Activated naive CD8-positive, alpha-beta T cell treated with anti-CD3 and anti-CD28 coated beads, Interleukin-2, amount 50 U/mL, for 24 hours (primary cell): Measurements from ENCODE around the gene LZTS3.
"Not testable (repeated sequence)": the region's sequence is repeated elsewhere in the genome, so short reads cannot be mapped to it uniquely, and the experiment has no call there.

Experiments
- ATAC-seq: fragments of 150-1000 bp; cut with Tn5 transposase; one replicate; pipeline ENCODE4 v1.10.0; 2021
- DNase-seq: peaks from one replicate; pipeline ENCODE4 v3.0.0; 2021
- H3K27ac Mint-ChIP-seq: one replicate; pipeline ENCODE4 v1.8.0; 2021; ENCODE audit warnings: mild to moderate bottlenecking, mixed read lengths
- H3K27me3 Mint-ChIP-seq: one replicate; pipeline ENCODE4 v1.8.0; 2021; ENCODE audit warnings: mixed read lengths
- H3K36me3 Mint-ChIP-seq: one replicate; pipeline ENCODE4 v1.8.0; 2021; ENCODE audit warnings: low read depth, mixed read lengths
- H3K4me1 Mint-ChIP-seq: one replicate; pipeline ENCODE4 v1.8.0; 2021; ENCODE audit warnings: mixed read lengths
- H3K4me3 Mint-ChIP-seq: one replicate; pipeline ENCODE4 v1.8.0; 2021; ENCODE audit warnings: mild to moderate bottlenecking, moderate library complexity, mixed read lengths
- H3K9me3 Mint-ChIP-seq: one replicate; pipeline ENCODE4 v1.8.0; 2021; ENCODE audit warnings: mixed read lengths

Gene LZTS3

DNA sequence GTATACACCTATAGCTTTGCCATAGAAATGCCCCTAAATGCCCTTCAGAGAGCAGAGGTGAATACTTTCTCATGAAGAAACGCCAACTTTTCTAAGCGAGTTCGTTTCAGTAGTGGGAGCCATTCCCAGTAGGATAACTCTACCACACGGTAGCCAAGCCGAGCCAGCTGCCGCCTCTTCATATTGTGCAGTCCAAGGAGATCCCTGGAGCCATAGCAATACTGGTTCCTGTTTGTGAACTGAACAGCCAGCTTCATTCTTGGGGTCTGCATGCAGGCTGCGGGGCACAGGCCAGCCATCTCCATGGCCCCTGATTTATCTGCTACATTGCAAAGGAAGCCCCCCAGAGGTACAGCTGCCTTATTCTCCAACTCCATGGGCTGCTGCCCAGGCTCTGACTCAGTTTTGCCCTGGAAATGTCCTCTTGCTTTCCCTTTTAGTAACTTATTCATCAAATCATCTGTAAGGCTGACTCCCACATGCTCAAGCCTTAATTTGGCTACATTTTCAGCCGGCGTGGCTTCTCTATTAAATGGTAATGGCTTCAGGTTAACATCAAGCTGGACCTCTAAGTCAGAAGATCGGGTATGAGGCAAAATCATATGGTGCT lies 26.5 kb downstream of the LZTS3 start:
- H3K4me3 Mint-ChIP-seq, result no peak overlapping the region
- peaks cover 39% of the 10 kb centered on the region for H3K36me3 Mint-ChIP-seq
- ATAC-seq, result no peak
- no peaks in the 10 kb centered on the region for H3K9me3 Mint-ChIP-seq
- no peak overlapping the region for H3K27ac Mint-ChIP-seq
- H3K27me3 Mint-ChIP-seq, result no peaks in the 10 kb centered on the region
- H3K4me1 Mint-ChIP-seq, result peaks cover 21% of the 10 kb centered on the region
- no peak for DNase-seq

DNA sequence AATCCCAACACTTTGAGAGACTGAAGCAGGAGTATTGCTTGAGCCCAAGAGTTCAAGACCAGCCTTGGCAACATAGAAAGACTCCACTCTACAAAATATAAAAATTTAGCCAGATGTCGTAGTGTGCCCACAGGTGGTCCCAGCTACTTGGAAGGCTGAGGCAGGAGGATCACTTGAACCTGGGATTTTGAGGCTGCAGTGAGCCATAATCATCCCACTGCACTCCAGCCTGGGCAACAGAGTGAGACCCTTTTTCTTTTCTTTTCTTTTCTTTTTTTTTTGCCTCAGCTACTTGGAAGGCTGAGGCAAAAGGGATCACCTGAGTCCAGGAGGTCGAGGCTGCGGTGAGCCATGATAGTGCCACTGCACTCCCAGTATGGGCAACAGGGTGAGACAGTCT lies 31.6 kb downstream of the LZTS3 start:
- H3K36me3 Mint-ChIP-seq, result peaks cover 16% of the 10 kb centered on the region
- no peak for ATAC-seq
- H3K4me1 Mint-ChIP-seq, result peaks cover 9% of the 10 kb centered on the region
- H3K4me3 Mint-ChIP-seq, result no peak overlapping the region
- no peak overlapping the region for H3K27ac Mint-ChIP-seq
- H3K27me3 Mint-ChIP-seq, result no peaks in the 10 kb centered on the region
- no peaks in the 10 kb centered on the region for H3K9me3 Mint-ChIP-seq
- no peak for DNase-seq

DNA sequence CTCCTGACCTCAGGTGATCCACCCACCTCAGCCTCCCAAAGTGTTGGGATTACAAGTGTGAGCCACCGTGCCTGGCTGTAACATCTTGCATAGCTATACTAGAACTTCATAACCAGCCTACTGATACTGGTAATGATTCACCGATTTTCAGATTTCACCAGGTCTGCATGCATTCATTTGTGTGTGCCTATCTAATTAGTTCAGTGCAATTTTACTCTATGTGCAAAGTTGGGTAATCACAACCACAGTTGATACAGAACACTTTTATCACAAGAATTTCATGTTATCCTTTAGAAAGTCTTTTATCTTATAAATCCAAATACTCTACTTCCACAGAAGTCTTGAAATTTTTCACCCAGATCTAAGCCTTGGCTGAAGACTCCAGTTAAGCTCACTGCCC lies 35.9 kb downstream of the LZTS3 start:
- Mint-ChIP-seq H3K27me3 (no peaks in the 10 kb centered on the region), H3K36me3 (peaks cover 3% of the 10 kb centered on the region), H3K4me3 (no peak overlapping the region), H3K27ac (no peak overlapping the region), H3K4me1 (peaks cover 20% of the 10 kb centered on the region), H3K9me3 (no peaks in the 10 kb centered on the region)
- ATAC-seq, result no peak
- no peak for DNase-seq

DNA sequence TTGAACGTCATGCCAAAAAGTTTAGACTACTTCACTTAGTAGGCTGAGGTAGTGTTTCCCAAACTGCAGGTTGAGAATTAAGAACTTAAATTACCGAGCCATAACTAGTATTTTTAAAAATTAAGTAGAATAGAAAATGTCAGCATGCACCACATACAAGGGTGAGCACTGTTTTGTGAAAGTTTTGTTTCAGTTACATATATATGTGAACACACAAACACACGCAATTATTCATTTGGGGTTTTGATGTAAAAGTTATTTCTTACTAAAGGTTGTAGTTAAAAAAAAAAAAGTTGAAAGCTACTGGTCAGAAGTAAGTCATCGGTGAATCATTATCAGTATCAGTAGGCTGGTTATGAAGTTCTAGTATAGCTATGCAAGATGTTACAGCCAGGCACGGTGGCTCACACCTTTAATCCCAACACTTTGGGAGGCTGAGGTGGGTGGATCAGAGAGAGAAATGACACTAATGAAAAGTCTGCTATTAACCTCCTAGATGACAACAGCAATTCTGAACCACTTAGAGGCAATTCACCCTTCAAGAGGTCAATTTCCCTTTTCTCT lies 37.8 kb downstream of the LZTS3 start:
- peaks cover 20% of the 10 kb centered on the region for H3K4me1 Mint-ChIP-seq
- no peaks in the 10 kb centered on the region for H3K9me3 Mint-ChIP-seq
- ATAC-seq (no peak), DNase-seq (no peak)
- no peak overlapping the region for H3K27ac Mint-ChIP-seq
- peaks cover 3% of the 10 kb centered on the region for H3K36me3 Mint-ChIP-seq
- H3K4me3 Mint-ChIP-seq, result no peak overlapping the region
- H3K27me3 Mint-ChIP-seq, result no peaks in the 10 kb centered on the region

DNA sequence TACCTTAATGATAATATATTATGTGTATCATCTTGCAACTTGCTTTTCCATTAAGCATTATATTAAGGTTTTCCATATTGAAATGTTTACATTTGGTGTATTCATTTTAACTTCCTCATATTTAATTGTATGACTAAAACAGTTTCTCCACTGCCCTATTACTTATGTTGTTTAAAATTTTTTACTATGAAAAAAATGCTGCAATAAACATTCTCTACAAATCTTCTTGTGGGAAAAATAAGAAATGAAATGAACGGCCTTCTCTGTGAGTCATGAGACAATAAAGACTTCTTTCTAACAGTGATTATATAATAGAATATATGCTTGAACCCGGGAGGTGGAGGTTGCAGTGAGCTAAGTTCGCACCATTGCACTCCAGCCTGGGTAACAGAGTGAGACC lies 39.2 kb downstream of the LZTS3 start:
- Mint-ChIP-seq H3K4me1 (peaks cover 16% of the 10 kb centered on the region), H3K9me3 (no peaks in the 10 kb centered on the region), H3K27ac (no peak overlapping the region), H3K36me3 (peaks cover 3% of the 10 kb centered on the region), H3K4me3 (no peak overlapping the region), H3K27me3 (no peaks in the 10 kb centered on the region)
- no peak for DNase-seq
- no peak for ATAC-seq

DNA sequence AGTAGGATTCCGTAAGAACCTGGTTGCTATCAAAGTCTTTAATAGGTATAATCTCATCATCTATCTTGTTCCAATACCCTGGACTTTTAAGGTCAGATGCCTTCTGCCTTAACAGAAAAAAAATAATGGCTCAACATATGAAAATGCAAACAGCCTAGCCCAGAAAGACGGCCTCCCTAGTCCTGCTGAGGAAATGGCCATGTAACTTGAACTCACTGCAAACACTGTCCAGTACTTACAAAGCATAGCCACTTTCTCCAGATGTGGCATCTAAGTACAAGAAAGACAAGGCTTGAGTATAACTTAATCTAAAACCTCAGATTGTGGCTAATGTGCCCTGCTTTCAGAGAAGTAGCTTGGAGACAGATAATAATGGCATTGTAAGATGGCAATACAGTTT lies 40.2 kb downstream of the LZTS3 start:
- Mint-ChIP-seq H3K27ac (no peak overlapping the region), H3K27me3 (no peaks in the 10 kb centered on the region), H3K4me1 (peaks cover 12% of the 10 kb centered on the region), H3K4me3 (no peak overlapping the region), H3K9me3 (no peaks in the 10 kb centered on the region), H3K36me3 (peaks cover 3% of the 10 kb centered on the region)
- no peak for DNase-seq
- ATAC-seq, result no peak

DNA sequence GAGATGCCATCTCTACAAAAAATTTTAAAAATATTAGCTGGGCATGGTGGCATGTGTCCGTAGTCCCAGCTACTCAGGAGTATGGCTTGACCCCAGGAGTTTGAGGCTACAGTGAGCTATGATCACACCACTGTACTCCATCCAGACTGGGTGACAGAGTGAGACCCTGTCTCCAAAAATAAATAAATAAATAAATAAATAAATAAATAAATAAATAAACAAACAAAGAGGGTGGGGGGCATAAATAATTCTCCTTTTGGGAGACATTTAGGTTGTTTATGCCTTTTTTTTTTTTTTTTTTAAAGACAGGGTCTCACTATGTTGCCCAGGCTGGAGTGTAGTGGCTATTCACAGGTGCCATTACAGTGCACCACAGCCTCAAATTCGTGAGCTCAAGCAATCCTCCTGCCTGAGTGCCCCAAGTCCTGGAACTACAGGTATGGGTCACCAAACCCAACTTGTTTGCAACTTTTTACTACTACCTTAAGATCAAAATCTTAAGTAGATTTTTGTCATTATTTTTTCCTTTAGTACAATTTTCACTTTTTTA lies 43.2 kb downstream of the LZTS3 start:
- H3K9me3 Mint-ChIP-seq, result no peaks in the 10 kb centered on the region
- DNase-seq (no peak), ATAC-seq (no peak)
- peaks cover 5% of the 10 kb centered on the region for H3K36me3 Mint-ChIP-seq
- no peak overlapping the region for H3K27ac Mint-ChIP-seq
- H3K4me1 Mint-ChIP-seq, result peaks cover 1% of the 10 kb centered on the region
- no peaks in the 10 kb centered on the region for H3K27me3 Mint-ChIP-seq
- no peak overlapping the region for H3K4me3 Mint-ChIP-seq

DNA sequence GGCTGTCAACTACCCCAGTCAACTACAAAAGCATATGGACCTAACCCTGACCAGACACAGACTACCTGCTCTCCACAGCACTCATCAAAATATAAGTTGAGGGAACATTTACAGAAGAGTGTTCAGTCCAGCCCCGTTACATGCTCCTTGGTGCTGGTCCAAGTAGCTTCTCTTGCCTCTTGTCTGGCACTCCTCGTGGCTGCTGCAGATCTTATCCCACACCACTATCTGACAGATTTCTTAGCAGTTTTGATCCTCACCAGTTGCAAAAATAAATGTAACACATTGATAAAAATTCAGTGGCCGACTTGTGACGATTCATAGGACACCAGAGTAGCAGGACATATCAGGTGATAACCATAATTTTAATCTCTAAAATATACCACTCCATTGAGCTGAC lies 44.3 kb downstream of the LZTS3 start:
- Mint-ChIP-seq H3K27me3 (no peaks in the 10 kb centered on the region), H3K4me1 (no peaks in the 10 kb centered on the region), H3K9me3 (no peaks in the 10 kb centered on the region), H3K4me3 (no peak overlapping the region), H3K27ac (no peak overlapping the region), H3K36me3 (peaks cover 4% of the 10 kb centered on the region)
- ATAC-seq (no peak), DNase-seq (no peak)

DNA sequence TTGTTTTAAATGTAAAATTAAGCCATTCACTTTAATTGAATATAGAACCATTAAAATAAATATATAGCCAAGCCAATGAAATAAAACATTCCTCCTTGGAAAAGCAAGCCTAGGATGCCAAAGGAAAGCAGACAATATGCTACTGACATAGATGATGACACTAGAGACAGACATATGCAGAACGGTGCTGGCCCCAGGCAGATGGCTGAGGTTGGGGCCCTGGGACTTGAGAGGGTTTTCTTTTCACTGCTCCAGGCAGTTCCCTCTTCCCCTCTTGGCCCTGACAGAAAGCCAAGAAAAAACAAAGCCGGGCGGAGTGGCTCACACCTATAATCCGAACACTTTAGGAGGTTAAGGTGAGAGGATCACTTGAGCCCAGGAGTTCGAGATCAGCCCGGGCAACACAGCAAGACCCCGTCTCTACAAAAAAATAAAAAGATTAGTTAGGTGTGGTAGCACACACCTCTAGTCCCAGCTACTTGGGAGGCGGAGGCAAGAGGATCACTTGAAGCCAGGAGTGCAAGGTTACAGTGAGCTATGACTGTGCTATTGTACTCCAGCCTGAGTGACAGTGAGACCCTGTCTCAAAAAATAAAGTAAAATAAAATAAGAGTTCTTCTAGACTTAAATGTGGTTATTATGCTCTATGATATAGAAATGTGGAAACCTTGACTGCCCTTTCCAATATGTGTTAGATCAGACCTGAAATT lies 44.9 kb downstream of the LZTS3 start:
- Mint-ChIP-seq H3K9me3 (no peaks in the 10 kb centered on the region), H3K27ac (no peak overlapping the region), H3K27me3 (no peaks in the 10 kb centered on the region), H3K4me3 (no peak overlapping the region), H3K36me3 (peaks cover 5% of the 10 kb centered on the region), H3K4me1 (peaks cover 2% of the 10 kb centered on the region)
- no peak for ATAC-seq
- no peak for DNase-seq

DNA sequence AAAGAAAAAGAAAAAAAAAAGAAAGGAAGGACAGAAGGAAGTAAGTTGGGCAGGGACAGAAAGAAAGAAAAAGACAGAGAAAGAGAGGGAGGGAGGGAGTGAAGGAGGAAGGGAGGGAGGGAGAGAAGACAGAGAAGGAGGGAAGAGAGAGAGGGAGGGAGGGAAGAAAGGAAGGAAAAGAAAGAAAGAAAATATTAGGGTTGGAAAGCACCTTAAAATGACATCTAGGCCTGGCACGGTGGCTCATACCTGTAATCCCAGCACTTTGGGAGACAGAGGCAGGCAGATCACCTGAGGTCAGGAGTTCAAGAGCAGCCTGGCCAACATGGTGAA lies 46.9 kb downstream of the LZTS3 start:
- ATAC-seq (no peak), DNase-seq (no peak)
- Mint-ChIP-seq H3K4me3 (no peak overlapping the region), H3K9me3 (peaks cover 4% of the 10 kb centered on the region), H3K4me1 (peaks cover 21% of the 10 kb centered on the region), H3K36me3 (peaks cover 23% of the 10 kb centered on the region), H3K27me3 (no peaks in the 10 kb centered on the region), H3K27ac (no peak overlapping the region)

DNA sequence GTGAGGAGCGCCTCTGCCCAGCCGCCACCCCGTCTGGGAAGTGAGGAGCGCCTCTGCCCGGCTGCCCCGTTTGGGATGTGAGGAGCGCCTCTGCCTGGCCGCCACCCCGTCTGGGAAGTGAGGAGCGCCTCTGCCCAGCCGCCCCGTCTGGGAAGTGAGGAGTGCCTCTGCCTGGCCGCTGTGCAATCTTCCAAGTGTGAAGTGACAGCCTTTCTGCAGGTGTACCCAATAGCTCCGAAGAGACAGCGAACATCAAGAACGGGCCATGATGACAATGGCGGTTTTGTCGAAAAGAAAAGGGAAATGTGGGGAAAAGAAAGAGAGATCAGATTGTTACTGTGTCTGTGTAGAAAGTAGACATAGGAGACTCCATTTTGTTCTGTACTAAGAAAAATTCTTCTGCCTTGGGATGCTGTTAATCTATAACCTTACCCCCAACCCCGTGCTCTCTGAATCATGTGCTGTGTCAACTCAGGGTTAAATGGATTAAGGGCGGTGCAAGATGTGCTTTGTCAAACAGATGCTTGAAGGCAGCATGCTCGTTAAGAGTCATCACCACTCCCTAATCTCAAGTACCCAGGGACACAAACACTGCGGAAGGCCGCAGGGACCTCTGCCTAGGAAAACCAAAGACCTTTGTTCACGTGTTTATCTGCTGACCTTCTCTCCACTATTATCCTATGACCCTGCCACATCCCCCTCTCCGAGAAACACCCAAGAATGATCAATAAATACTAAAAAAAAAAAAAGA lies 47.4 kb downstream of the LZTS3 start:
- H3K27me3 Mint-ChIP-seq, ATAC-seq, H3K27ac Mint-ChIP-seq, H3K9me3 Mint-ChIP-seq, H3K4me3 Mint-ChIP-seq, DNase-seq: not testable (repeated sequence)
- H3K4me1 Mint-ChIP-seq, result peaks cover 26% of the 10 kb centered on the region
- peaks cover 29% of the 10 kb centered on the region for H3K36me3 Mint-ChIP-seq

DNA sequence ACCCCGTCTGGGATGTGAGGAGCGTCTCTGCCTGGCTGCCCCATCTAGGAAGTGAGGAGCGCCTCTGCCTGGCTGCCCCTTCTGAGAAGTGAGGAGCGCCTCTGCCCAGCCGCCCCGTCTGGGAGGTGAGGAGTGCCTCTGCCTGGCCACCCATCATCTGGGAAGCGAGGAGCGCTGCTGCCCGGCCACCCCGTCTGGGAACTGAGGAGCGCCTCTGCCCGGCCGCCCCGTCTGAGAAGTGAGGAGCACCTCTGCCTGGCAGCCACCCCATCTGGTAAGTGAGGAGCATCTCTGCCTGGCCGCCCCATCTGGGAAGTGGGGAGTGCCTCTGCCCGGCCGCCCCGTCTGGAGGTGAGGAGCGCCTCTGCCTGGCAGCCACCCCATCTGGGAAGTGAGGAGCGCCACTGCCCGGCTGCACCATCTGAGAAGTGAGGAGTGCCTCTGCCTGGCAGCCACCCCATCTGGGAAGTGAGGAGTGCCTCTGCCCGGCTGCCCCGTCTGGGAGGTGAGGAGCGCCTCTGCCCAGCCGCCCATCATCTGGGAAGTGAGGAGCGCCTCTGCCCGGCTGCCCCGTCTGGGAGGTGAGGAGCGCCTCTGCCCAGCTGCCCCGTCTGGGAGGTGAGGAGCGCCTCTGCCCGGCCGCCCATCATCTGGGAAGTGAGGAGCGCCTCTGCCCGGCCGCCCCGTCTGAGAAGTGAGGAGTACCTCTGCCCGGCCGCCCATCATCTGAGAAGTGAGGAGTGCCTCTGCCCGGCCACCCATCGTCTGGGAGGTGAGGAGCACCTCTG lies 48.4 kb downstream of the LZTS3 start:
- Mint-ChIP-seq H3K4me1 (peaks cover 31% of the 10 kb centered on the region), H3K36me3 (peaks cover 33% of the 10 kb centered on the region)
- DNase-seq, H3K4me3 Mint-ChIP-seq, ATAC-seq, H3K27me3 Mint-ChIP-seq, H3K27ac Mint-ChIP-seq, H3K9me3 Mint-ChIP-seq: not testable (repeated sequence)

DNA sequence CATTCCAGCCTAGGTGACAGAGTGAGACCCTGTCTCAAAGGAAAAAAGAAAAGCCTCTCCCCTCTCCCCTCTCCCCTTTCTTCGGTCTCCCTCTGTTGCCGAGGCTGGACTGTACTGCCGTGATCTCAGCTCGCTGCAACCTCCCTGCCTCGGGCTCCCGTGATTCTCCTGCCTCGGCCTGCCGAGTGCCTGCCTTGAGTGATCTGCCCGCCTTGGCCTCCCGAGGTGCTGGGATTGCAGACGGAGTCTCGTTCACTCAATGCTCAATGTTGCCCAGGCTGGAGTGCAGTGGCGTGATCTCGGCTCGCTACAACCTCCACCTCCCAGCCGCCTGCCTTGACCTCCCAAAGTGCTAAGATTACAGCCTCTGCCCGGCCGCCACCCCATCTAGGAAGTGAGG lies 49.2 kb downstream of the LZTS3 start:
- not testable (repeated sequence) for ATAC-seq, H3K27ac Mint-ChIP-seq, H3K27me3 Mint-ChIP-seq, H3K9me3 Mint-ChIP-seq, DNase-seq, H3K4me3 Mint-ChIP-seq
- Mint-ChIP-seq H3K4me1 (peaks cover 32% of the 10 kb centered on the region), H3K36me3 (peaks cover 34% of the 10 kb centered on the region)

DNA sequence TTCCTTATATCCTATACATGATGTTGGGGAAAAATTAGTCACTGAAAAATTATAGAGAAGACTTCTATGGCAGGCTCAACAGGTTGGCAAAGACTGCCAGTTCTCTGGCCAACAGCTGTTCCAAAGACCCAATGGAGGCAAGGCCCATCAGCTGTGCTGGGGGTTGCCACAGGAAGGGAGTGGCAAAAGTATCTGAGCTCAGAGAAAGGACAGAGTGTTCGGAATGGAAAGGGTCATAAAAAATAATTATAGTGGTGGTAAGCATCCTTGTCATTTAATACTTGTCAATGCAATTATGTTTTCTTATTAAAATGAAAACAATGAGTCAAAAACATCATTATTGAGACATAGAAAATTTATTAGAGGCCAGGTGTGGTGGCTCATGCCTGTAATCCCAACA lies 49.8 kb downstream of the LZTS3 start:
- DNase-seq (no peak), ATAC-seq (no peak)
- H3K4me3 Mint-ChIP-seq, result no peak overlapping the region
- peak overlapping the region; percentile 28 for H3K27ac Mint-ChIP-seq
- H3K9me3 Mint-ChIP-seq, result peaks cover 4% of the 10 kb centered on the region
- H3K36me3 Mint-ChIP-seq, result peaks cover 37% of the 10 kb centered on the region
- no peaks in the 10 kb centered on the region for H3K27me3 Mint-ChIP-seq
- peaks cover 32% of the 10 kb centered on the region for H3K4me1 Mint-ChIP-seq
